Sigmoid colon (tissue), 7 donors: ENCODE results near the gene PHF19. TPM values are rescaled to one million over a fixed set of nuclear protein-coding genes. Genes with fewer than 3 reads are reported as not detected.

Experiments used
- DNase-seq: peaks from one replicate; pipeline ENCODE4 v3.0.0-alpha.2; 2019
- H3K27ac ChIP-seq, 4 donors: fragments of 200-600 bp; sonication (generic); one replicate each; pipeline ENCODE4 v1.5.1; 2016 to 2019; ENCODE audit warnings: mild to moderate bottlenecking in 1 of 4
- H3K27me3 ChIP-seq, 3 donors: fragments of 200-600 bp; sonication (generic); one replicate each; pipeline ENCODE4 v1.5.1; 2019; ENCODE audit warnings: mild to moderate bottlenecking in 1 of 3
- H3K36me3 ChIP-seq, 4 donors: fragments of 200-600 bp; sonication (generic); one replicate each; pipeline ENCODE4 v1.5.1; 2016 to 2019
- H3K4me1 ChIP-seq, 4 donors: fragments of 200-600 bp; sonication (generic); one replicate each; pipeline ENCODE4 v1.5.1; 2017 to 2019
- H3K4me3 ChIP-seq, 4 donors: fragments of 200-600 bp; sonication (generic); one replicate each; pipeline ENCODE4 v1.5.1; 2017 to 2019; ENCODE audit warnings: mild to moderate bottlenecking in 2 of 4, moderate library complexity in 1 of 4
- H3K9me3 ChIP-seq, 4 donors: fragments of 200-600 bp in 3 of 4; sonication (generic) in 3 of 4; one replicate each; pipeline versions ENCODE4 v1.5.1 to v1.6.1; 2013 to 2019
- EP300 ChIP-seq, 4 donors: sonication (generic); formaldehyde crosslinking; IDR thresholded peaks; one replicate each; pipeline ENCODE4 v1.6.1; 2017; ENCODE audit warnings: antibody characterized with exemption in 4 of 4
- POLR2A ChIP-seq, 2 donors: fragments of 450-650 bp; IDR thresholded peaks; one replicate each; pipeline ENCODE4 v1.6.1; 2016; ENCODE audit warnings: antibody characterized with exemption in 2 of 2, mild to moderate bottlenecking in 2 of 2, moderate library complexity in 2 of 2
- POLR2AphosphoS5 ChIP-seq, 4 donors: sonication (generic); formaldehyde crosslinking; IDR thresholded peaks; one replicate each; pipeline ENCODE4 v1.6.1; 2017; ENCODE audit warnings: antibody characterized with exemption in 4 of 4
- WGBS, 2 donors: extraction: QIAGEN DNeasy Blood & Tissue Kit; methylation state at CpG; one replicate each; pipeline ENCODE4 v1.1.7; 2013; 5-methylcytosine and 5-hydroxymethylcytosine counted together
- intact Hi-C: fragments of 100-400 bp; cut with DNase I; formaldehyde crosslinking; loops from one replicate; pipeline ENCODE4 v1.15.1; 2023
- polyA plus RNA-seq, 3 donors: library from polyadenylated mRNA; stranded (reverse); fragments of 200-250 nt; gene quantifications; one replicate each; pipeline ENCODE4 v1.2.3, GENCODE V29; 2013
- total RNA-seq, 4 donors: library from RNA; depleted of rRNA; stranded (reverse); fragments of >200 nt; gene quantifications; one replicate each; pipeline ENCODE4 v1.1.0, GENCODE V29; 2016
- TF ChIP-seq, protein P1 (sequence below), 4 experiments: fragments of 450-650 bp in 3 of 4; fragments of 200-600 bp in 1 of 4; IDR thresholded peaks; one replicate each; pipeline ENCODE4 v1.5.1; 2016 to 2019; ENCODE audit warnings: antibody characterized with exemption in 4 of 4, mild to moderate bottlenecking in 3 of 4, moderate library complexity in 2 of 4
- donor health status: healthy with polysubstance abuse.
- donor health status: Bipolar disorder and iron deficiency.
- donor health status: healthy.

Gene PHF19
- total and polyA plus RNA-seq, 7 donors, result 10.2 to 38.2 (median 31.4) TPM

DNA sequence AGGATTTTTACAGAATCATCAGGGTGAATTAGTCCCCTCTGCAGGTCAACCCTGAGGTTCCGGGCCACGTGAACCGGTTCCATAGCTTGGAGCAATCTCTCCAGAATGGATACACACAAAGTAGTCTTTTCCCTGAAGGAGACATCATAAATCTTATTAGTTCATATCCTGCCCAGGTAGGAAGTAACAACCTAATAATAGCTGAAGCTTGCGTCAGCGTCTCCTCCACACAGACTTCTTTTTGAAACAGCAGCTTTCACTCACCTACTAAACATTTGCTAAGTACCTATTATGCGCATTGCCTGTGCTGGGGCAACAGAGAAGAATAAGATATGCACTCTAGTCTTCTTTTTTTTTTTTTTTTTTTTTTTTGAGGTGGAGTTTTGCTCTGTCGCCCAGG lies 43.7 kb downstream of the PHF19 start:
- DNase-seq, result no peak
- H3K4me3 ChIP-seq, result no peak overlapping the region
- H3K36me3 ChIP-seq, result peaks cover 14 to 68% (median 37%) of the 10 kb centered on the region in 4 donors
- TF ChIP-seq POLR2AphosphoS5 (IDR thresholded peaks at IDR 0.05) (no peak), EP300 (IDR thresholded peaks at IDR 0.05) (no peak), POLR2A (IDR thresholded peaks at IDR 0.05) (no peak)
- TF ChIP-seq, protein P1, sequence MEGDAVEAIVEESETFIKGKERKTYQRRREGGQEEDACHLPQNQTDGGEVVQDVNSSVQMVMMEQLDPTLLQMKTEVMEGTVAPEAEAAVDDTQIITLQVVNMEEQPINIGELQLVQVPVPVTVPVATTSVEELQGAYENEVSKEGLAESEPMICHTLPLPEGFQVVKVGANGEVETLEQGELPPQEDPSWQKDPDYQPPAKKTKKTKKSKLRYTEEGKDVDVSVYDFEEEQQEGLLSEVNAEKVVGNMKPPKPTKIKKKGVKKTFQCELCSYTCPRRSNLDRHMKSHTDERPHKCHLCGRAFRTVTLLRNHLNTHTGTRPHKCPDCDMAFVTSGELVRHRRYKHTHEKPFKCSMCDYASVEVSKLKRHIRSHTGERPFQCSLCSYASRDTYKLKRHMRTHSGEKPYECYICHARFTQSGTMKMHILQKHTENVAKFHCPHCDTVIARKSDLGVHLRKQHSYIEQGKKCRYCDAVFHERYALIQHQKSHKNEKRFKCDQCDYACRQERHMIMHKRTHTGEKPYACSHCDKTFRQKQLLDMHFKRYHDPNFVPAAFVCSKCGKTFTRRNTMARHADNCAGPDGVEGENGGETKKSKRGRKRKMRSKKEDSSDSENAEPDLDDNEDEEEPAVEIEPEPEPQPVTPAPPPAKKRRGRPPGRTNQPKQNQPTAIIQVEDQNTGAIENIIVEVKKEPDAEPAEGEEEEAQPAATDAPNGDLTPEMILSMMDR (IDR thresholded peaks at IDR 0.05), result no peak
- H3K9me3 ChIP-seq, result no peaks in the 10 kb centered on the region
- 94 to 97% methylated on average over 7 of the region's 7 CpGs for WGBS, 2 donors
- H3K4me1 ChIP-seq, result peaks cover 0 to 7% (median 2%) of the 10 kb centered on the region in 4 donors
- intact Hi-C loops, result no loop called here
- no peak overlapping the region for H3K27ac ChIP-seq
- no peaks in the 10 kb centered on the region for H3K27me3 ChIP-seq

- DNase-seq, result no peak
- H3K27ac ChIP-seq, result no peak overlapping the region
- intact Hi-C loops, result no loop called here
- peaks cover 0 to 2% (median 0%) of the 10 kb centered on the region in 4 donors for H3K4me1 ChIP-seq
- peaks cover 14 to 74% (median 37%) of the 10 kb centered on the region in 4 donors for H3K36me3 ChIP-seq
- H3K4me3 ChIP-seq, result no peak overlapping the region
- H3K27me3 ChIP-seq, result no peaks in the 10 kb centered on the region
- H3K9me3 ChIP-seq, result no peaks in the 10 kb centered on the region
- TF ChIP-seq, protein P1 (IDR thresholded peaks at IDR 0.05), result no peak
These were observed 44.2 kb downstream of the PHF19 start for GRCh38 chr9:120832807-120833206.

DNA sequence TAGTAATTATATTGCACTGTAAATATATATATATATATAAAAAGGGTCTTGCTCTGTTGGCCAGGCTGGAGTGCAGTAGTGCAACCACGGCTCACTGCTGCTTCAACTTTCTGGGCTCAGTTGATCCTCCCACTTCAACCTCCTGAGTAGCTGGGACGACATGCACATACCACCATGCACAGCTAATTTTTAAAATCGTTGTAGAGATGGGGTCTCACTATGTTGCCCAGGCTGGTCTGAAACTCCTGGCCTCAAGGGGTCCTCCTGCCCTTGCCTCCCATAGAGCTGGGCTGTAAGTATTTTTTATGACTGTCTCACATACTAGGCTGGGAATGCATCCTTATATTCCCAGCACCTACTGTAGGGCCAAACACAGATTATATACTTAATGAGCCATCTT lies 46.1 kb downstream of the PHF19 start:
- H3K9me3 ChIP-seq, result peaks cover 0 to under 1% (median 0%) of the 10 kb centered on the region in 4 donors
- H3K36me3 ChIP-seq, result peaks cover 17 to 92% (median 41%) of the 10 kb centered on the region in 4 donors
- TF ChIP-seq POLR2AphosphoS5 (IDR thresholded peaks at IDR 0.05) (no peak), POLR2A (IDR thresholded peaks at IDR 0.05) (no peak), EP300 (IDR thresholded peaks at IDR 0.05) (no peak)
- TF ChIP-seq, protein P1 (IDR thresholded peaks at IDR 0.05), result no peak
- WGBS, 2 donors, result 98% methylated on average over 3 of the region's 3 CpGs
- no peak overlapping the region for H3K27ac ChIP-seq
- no peak overlapping the region for H3K4me3 ChIP-seq
- H3K4me1 ChIP-seq, result no peaks in the 10 kb centered on the region
- no peak for DNase-seq
- no peaks in the 10 kb centered on the region for H3K27me3 ChIP-seq
- intact Hi-C loops, result no loop called here

GRCh38 chr9:120830151-120830550 lies 46.8 kb downstream of the PHF19 start:
- TF ChIP-seq EP300 (IDR thresholded peaks at IDR 0.05) (no peak), POLR2AphosphoS5 (IDR thresholded peaks at IDR 0.05) (no peak), POLR2A (IDR thresholded peaks at IDR 0.05) (no peak)
- TF ChIP-seq, protein P1 (IDR thresholded peaks at IDR 0.05), result no peak
- peaks cover 17 to 92% (median 45%) of the 10 kb centered on the region in 4 donors for H3K36me3 ChIP-seq
- intact Hi-C loops, result no loop called here

GRCh38 chr9:120829650-120830049 lies 47.3 kb downstream of the PHF19 start:
- 75 to 89% methylated on average over 1 of the region's 1 CpG for WGBS, 2 donors
- intact Hi-C loops, result no loop called here

More at GRCh38 chr9:120830151-120830550, 46.8 kb downstream of the PHF19 start:
- Histone ChIP-seq H3K4me1 (no peaks in the 10 kb centered on the region), H3K27me3 (no peaks in the 10 kb centered on the region), H3K4me3 (no peak overlapping the region), H3K27ac (no peak overlapping the region), H3K9me3 (peaks cover 0 to 3% (median 0%) of the 10 kb centered on the region in 4 donors)
- 93% methylated on average over 3 of the region's 3 CpGs for WGBS, 2 donors
- DNase-seq, result no peak

More at GRCh38 chr9:120829650-120830049, 47.3 kb downstream of the PHF19 start:
- Histone ChIP-seq H3K9me3 (peaks cover 0 to 3% (median 0%) of the 10 kb centered on the region in 4 donors), H3K36me3 (peaks cover 14 to 92% (median 46%) of the 10 kb centered on the region in 4 donors), H3K4me3 (no peak overlapping the region), H3K27me3 (no peaks in the 10 kb centered on the region), H3K27ac (no peak overlapping the region), H3K4me1 (no peaks in the 10 kb centered on the region)
- DNase-seq, result no peak
- no peak for TF ChIP-seq POLR2A (IDR thresholded peaks at IDR 0.05)
- no peak for TF ChIP-seq POLR2AphosphoS5 (IDR thresholded peaks at IDR 0.05)
- TF ChIP-seq, protein P1 (IDR thresholded peaks at IDR 0.05), result no peak
- TF ChIP-seq EP300 (IDR thresholded peaks at IDR 0.05), result no peak
